ENCODE results near the gene SHROOM3.

GRCh38 chr4:76430519-76431388 is 4.3 kb upstream of the SHROOM3 start:
- TF ChIP-seq ADNP (CRISPR knock-in tag; IDR thresholded peaks at IDR 0.05) (no peak), YEATS2 (CRISPR knock-in tag; IDR thresholded peaks at IDR 0.05; ENCODE audit: borderline replicate concordance) (no peak)

All from HepG2 (cell line).